GM19452 (cell line): ENCODE results near the gene NHLH2.

ENCODE experiments used
- ATAC-seq: cut with Tn5 transposase; IDR thresholded peaks from one replicate; pipeline ENCODE4 v1.9.1; 2021; ENCODE audit not compliant: unreplicated experiment

The NHLH2 gene

GRCh38 chr1:115838431-115839028, 2.4 kb downstream of the NHLH2 start:
- ATAC-seq, result no peak

DNA sequence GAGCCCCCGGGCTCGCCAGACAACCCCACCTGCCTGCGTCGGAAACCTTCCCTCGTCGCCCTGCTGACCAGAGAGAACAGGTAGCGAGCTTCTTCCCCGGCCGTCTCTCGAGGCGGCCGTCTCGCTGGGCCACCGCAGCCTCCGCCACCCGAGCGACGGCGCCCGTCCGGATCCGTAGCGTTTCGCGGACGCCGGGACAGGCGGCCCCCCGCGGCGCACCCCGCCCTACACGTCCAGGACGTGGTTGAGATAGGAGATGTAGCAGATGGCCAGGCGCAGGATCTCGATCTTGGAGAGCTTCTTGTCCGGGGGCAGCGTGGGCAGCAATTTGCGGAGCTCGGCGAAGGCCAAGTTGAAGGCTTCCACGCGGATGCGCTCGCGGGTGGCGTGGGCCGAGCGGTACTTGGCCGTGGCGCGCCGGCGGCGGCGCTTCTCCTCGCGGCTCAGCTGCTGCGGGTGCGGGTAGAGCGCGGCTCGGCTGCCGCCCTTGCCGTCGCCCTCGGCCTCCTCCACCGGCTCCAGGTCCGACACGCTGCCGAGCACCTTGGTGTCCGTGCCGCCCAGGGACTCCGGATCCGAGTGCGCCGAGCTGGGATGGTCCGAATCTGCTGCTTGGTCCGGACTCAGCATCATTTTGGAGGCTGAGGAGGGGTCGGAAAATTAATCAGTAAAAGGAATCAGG, 3.0 kb downstream of the NHLH2 start:
- ATAC-seq, result no peak

GRCh38 chr1:115837341-115837739, 3.6 kb downstream of the NHLH2 start:
- ATAC-seq, result no peak

DNA sequence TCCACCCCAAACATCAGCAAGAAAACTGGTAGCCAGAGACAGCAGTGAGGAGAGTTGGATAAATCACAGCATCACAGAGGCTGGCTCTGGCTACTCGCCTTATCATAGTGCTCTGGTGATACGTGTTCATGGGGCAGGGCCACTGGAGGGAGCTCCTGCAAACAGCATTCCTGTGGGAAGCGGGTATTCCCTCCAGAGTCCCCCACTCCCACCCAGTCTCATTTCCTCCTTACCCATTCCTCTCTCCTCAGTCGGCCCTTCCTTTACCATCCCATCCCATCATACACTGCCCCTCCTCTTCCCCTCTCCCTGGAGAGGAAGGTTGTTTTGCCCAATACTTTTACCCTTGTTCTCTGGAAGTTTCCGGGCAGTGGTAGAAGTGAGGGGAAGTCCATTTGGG, 7.1 kb downstream of the NHLH2 start:
- no peak for ATAC-seq

DNA sequence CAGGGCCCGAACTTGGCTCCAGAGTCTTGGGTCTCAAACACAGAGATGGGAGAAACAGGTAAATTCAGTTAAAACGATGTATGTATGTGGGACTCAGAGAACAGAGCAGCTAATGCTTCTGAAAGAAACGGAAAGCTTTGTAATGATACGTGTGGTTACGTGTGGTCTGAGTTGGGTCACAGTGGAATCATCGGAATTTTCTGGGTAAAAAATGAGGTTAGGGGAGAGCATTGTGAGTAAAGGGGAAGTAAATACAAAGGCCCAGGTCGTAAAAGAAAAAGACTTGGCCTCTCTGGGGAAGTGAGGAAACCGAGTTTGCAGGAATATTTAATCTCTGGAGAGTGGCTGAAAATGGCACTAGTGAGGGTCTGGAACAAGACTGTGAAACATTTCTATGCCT, 8.3 kb downstream of the NHLH2 start:
- ATAC-seq, result no peak

DNA sequence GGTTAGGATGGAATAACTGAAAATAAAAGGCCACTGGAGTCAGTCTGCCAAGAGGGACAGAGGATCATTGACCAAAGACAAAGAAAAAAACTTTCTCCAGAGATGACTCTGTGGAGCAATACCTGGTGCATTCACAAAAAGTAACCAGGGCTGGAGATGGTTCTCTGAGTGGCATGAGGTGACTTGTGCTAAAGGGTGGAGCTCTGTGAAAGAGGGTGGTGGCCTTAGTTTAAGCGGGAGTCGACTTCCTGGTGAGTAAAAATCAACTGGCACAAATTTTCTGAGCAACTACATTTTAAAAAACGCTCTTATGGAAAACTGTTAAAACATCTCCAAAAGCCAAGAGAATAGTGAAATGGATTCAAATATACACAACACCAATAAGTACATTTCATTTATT, 10.0 kb downstream of the NHLH2 start:
- ATAC-seq, result no peak

GRCh38 chr1:115829947-115830346, 11.0 kb downstream of the NHLH2 start:
- ATAC-seq, result no peak

- no peak for ATAC-seq
These were observed 11.8 kb downstream of the NHLH2 start for GRCh38 chr1:115829023-115829674.

- ATAC-seq, result no peak
These were observed 12.6 kb downstream of the NHLH2 start for GRCh38 chr1:115828101-115829022.

DNA sequence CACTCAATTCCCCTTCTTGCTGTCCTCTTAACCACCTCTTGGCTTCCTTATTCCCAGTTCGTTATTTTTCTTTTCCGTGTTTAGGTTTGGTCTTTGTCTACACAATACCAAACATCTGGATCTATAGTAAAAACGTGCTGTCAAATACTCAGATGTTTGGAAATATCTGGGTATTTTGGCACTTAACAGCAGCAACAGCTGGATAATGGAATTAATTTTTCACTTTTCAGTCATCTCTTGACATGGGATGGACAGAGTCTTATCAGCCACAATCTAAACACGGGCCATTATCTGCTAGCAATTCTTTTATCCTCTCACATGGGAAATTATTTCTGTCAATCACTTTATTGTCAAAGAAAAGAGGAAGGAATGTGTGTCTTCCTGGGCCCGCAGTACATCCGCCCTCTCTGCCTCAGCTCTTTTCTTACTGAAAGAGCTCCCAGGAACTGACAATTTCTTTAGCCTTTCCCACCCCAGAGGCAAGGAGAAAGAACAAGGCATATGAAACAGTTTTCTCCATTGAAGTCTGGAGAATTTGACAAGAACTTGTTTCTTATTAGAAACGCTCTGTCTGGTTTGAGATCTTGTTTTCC, 13.4 kb downstream of the NHLH2 start:
- ATAC-seq, result no peak

- ATAC-seq, result no peak
These were observed 14.3 kb downstream of the NHLH2 start for GRCh38 chr1:115826628-115827027.

DNA sequence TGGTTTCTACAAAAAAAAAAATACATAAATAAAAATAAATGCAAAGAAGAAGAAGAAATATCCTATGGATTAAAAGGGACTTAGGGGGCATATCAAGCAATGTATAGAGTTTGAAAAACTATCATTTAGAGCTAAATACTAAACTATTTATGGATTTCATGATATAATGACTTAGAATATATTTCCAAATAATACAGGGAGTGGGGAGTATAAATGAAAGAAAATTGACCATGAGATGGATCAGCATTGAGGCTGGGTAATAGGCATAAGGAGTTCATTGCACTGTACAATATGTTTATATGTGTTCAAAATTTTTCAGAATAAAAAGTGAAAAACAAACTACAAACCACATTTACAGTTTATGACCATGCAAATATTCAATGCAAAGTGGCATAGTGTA, 18.8 kb downstream of the NHLH2 start:
- ATAC-seq, result no peak

DNA sequence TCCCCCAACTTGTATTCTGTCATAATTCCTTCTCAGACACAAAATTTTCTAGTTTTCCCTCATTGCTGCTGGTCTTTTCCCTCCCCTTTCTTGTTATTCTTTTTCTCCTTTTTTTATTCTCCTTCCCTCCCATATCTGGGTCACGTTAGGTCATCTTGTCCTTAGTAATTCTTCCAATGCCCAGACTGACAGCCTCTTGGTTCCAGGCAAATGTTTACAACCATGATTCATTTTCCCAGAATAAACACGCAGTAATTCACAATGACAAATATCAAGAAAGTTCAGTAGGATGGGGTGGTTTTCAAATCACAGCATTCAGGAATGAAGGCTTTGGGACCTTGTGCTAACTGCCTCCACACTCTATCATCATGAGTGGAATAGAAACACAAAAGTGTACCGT, 25.2 kb downstream of the NHLH2 start:
- no peak for ATAC-seq

DNA sequence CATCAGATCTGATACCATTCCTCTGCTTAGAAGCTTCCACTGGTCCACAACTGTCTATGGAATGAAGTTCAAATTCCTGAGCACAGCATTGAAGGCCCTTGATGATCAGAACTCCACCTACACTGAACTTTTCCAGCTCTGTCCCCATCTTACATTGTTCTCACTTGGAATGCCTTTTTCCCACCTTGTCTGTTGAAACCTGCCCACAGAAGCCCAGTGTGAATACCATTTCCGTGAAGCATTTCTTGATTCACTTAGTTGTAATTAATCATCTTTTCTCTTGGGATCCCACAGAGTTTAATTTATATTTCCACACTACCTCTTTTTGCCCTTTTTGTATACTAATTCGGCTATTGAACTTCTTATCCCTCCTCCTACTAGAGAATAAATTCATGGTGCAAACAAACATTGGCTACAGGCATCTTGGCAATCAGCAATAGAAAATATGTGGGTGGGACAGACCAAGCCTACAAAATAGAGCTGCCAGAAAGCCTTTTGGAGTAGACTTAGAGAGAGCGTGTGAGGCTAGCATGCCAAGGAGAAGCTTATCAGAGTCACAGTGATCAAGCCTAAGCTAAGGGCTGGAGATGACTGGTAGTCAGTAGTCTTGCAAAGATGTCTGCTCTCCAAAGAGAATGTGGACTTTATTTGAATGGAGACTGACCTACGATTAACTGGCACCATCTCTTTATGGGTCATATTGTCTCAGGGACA, 26.1 kb downstream of the NHLH2 start:
- ATAC-seq, result no peak

DNA sequence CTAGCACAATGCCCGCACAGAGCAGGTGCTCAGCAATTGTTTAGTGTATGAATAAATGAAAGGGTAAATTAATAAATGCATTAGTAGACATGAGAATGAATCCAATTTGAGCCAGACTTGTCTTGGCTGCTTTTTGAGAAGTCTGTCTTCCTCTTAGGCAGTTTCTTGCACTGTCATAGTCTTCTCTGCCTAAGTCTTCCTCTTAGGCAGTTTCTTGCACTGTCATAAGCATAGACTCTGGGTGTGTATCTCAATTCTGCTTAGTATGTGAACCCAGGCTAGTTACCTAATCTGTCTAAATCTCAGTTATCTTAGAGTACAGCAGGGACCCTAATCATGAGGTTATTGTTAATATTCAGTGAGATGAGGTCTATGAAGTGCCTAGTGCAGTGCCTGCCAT, 27.2 kb downstream of the NHLH2 start:
- no peak for ATAC-seq

GRCh38 chr1:115811140-115811828, 29.6 kb downstream of the NHLH2 start:
- no peak for ATAC-seq

DNA sequence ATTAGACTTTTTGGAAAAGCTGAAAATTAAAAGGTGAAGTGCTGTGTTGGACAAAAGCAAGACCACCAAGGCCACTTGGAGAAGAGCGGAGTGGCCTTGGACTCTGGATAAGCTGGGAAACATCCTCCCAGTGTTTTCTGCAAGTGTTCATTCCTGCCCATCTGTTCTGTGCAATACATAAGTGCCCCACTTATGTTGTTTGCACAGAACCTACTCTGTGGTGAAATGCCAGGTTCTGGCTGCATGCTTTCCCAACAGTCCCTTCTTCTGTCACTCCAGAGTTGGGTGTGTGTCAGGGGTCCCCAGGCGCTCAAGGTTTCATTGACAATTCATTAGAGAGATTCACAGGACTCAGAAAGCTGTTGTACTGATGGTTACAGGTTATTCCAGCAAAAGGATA, 30.3 kb downstream of the NHLH2 start:
- ATAC-seq, result no peak

DNA sequence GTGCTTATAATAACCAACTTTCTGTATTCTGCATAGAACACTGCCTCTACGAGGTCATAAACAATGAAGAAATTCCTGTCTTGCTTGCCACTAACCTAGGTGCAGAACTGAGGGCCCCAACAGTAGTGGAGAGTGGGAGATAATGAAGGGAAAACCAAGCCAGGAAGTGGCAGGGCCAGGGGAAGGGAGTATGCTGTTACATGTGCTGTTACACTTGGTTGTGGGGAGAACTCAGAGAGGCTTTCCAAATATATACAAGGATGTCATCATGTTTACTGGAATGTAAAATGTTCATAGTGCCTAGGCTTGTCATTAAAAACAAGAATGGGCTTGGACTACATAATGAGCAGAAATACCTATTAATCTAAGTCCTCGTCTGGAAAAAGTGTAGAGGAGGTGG, 31.1 kb downstream of the NHLH2 start:
- ATAC-seq, result no peak

DNA sequence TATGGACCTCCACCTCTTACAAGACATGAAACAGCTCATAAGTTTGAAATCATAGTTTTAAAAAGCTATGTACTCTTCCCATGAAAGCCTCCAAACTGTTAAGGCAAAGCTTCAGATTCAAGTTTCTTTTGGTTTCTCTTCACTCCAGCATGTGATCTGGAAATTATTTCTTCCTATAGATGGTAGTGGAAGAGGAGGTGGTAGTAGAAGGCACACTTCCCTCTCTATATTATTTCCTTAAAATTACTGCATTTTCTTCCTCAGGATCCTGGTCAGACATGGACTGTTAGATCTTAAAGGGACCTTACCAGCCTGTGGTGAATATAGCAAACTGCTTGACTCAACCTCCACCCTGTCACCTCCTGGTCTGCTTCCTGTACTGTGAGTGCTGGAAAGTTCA, 31.9 kb downstream of the NHLH2 start:
- no peak for ATAC-seq

DNA sequence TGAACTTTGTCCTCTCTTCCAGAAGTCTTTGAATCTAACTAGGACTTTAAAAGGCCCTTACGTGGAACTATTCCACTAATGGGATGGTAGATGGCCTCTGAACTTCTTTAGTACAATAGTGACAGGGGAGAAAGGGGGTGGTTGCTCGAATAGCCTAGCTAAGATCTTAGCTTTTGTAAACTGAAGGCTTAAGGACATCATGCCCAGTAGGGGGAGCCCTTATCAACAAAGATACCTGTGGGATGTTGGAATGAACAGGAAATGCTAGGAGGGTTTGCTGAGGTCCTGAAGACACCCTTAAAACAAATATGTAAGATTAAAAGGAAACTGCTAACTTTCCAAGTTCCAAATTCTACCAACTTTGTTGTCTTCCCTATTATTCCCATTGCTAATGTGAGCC, 33.2 kb downstream of the NHLH2 start:
- ATAC-seq, result no peak
